C4-2B (cell line): ENCODE data around the gene DACT1.

Experiments
- ZFX ChIP-seq: fragments of 450-650 bp; IDR thresholded peaks from 2 replicates; pipeline ENCODE4 v1.6.1; 2017
- TF ChIP-seq, protein P1 (sequence below): fragments of 450-650 bp; conservative IDR thresholded peaks from 2 replicates; pipeline ENCODE4 v1.5.1; 2017; ENCODE audit warnings: mild to moderate bottlenecking

DNA sequence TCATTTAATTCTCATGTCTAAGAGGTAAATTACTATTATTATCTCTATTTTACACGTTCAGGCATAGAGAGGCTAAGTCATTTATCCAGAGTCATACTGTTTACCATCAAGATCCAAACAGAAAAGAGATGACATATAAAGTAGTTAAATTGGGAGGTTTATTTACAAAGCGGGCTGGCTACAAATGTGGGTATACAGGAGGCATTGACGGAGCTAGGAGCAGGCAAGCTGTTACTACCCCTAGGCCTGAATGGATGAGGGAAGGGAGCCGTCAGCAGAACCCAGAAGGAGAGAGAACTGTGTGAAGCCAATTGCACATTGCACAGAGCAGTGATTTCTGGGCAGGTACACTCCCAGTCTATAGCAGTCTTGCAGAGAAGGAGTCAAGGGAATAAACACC lies 39.8 kb downstream of the DACT1 start:
- TF ChIP-seq, protein P1, sequence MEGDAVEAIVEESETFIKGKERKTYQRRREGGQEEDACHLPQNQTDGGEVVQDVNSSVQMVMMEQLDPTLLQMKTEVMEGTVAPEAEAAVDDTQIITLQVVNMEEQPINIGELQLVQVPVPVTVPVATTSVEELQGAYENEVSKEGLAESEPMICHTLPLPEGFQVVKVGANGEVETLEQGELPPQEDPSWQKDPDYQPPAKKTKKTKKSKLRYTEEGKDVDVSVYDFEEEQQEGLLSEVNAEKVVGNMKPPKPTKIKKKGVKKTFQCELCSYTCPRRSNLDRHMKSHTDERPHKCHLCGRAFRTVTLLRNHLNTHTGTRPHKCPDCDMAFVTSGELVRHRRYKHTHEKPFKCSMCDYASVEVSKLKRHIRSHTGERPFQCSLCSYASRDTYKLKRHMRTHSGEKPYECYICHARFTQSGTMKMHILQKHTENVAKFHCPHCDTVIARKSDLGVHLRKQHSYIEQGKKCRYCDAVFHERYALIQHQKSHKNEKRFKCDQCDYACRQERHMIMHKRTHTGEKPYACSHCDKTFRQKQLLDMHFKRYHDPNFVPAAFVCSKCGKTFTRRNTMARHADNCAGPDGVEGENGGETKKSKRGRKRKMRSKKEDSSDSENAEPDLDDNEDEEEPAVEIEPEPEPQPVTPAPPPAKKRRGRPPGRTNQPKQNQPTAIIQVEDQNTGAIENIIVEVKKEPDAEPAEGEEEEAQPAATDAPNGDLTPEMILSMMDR = no peak
- no peak for TF ChIP-seq ZFX
